ENCODE measurements around the gene ITGA1.

ITGA1 gene

DNA sequence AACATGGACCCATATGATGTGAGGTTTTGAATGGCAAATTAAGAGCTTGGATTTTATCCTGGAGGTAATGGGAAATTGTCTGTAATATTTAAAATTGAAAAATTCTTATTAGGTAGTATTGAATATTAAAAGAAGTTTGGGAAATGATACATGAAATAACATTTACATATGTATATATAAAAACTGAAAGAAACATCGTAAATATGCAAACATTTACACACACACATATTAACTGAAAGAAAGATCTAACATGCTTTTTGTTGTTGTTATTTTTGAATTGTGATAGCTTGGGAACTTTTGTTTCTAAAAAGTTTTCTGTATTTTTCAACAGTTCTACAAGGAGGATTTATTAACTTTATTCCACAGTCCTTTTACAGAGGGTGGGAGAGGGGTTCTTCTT, 118.6 kb downstream of the ITGA1 start:
- DNase-seq: no peak

DNA sequence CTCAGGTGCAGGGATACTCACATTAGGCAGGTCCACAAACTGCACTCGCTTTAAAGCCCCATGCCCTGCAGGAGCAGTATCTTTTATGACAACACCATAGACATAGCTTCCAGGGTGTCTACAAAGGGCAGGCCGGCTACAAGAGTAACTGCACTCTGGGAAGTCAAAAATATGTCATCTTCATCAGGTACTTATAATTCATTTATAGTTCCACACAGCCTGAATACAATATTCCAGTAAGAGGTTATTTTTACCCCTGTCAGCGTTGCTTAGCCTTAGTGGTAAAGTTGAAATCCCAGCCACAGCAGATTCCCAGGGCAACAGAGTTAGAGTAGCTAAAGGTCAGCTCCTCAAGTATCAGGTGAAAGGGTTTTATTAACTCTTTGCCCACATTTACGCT, 119.1 kb downstream of the ITGA1 start:
- DNase-seq: no peak

DNA sequence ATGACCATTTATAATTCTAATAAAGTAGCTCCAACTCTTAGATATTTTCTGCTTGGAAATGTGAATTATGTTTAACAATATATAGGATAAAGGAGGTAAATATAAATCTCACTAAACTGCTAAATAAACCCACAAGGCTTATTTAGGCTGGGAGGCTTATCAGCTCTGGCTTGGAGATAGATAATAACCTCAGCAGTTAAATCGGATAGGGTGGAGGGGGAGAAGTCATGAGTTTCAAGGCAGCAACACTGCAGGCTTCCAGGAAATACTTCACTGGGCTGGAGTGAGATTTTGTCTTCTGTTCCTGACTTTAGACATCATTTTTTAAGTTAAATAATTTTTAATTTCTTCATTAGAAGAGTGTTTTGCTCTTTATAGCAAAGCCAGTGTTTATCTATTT, 121.5 kb downstream of the ITGA1 start:
- no peak for DNase-seq

DNA sequence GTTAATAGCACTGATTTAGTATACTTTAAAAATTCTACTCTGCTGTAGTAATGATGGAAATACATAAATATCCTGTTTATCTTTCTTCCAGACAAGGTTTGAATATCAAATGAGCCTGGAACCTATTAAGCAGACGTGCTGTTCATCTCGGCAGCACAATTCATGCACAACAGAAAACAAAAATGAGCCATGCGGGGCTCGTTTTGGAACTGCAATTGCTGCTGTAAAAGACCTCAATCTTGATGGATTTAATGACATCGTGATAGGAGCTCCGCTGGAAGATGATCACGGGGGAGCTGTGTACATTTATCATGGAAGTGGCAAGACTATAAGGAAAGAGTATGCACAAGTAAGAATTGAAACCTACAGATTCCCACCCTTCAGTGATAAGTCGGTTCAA, 122.4 kb downstream of the ITGA1 start:
- no peak for DNase-seq

DNA sequence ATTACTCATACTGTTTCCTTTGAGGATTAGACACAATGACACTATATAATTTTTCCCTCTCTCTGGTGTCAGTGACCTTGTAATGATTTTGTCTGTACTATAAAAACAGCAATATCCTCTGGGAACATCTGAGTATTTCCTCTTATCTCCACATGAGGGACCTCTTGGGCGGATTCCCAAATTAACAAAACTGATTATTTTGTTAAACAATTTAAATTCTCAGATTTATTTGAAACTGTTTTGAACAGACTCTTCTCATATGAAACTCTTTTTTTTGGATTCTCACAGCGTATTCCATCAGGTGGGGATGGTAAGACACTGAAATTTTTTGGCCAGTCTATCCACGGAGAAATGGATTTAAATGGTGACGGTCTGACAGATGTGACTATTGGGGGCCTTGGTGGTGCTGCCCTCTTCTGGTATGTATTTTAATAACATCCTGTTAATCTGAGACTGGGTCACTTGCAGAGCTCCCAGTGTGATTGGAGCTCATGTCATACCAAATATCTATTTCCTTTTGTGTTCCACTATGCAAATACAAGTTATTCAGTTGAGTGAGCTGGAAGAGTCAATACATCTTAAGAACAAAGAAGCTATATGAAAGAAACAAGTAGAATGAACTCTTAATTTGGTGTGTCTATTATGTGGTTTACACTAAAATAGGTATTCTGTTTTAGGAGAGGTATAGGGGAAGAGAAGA, 127.6 kb downstream of the ITGA1 start:
- peak; percentile 52 for DNase-seq

DNA sequence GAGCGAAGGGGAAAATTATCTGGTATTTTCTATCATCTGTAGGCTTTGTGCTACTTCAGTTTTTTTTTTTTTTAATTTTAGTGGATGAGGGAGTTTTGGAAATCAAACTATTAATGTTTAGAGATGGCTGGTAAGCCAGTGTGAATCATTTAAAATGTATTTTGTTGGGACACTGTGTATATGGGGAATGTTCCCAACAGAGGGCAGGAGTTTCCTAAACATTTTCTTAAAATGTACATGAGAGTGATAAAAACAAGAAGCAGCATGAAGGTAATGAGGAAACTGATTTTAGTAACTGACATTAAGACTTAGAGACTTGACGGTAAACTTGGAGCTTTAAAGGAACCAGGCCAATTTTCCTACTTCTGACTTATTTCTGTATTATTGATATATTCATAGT, 133.2 kb downstream of the ITGA1 start:
- no peak for DNase-seq

DNA sequence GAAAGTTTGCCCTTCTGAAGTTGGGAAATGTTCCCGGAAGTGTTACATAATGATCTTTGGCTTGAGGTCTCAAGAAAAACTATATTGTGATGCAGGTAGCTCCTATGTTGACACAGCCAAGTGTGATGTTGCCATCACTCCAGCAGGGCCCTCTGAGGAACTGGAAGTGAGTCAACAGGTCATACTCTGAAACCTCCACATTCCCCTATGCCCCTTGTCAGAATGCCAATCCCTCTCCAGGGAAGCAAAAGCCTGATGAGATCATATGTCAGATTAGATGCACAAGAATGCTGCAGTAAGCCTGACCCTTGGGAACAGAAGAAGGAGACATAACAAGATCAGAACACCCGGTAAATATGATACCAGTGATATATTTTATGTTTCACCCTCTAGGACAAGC, 134.7 kb downstream of the ITGA1 start:
- no peak for DNase-seq

DNA sequence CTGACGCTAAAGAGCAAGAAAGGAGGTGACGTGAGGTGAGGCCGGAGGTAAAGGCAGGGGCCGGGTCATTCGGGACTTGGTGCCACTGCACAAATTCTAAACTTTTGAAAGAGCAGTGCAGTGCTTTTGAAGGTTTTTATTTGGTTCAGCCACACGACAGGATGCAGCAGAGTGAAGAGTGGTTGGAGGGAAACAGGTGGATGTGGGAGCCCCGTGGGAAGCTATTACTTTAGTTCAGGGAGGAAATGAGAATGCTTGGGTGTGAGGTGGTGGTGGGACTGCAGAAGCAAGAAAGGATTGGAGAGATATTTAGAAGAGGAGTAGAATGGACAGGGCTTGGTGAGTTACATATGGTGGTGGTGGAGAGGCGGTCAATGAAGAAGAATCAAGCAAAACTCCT, 136.7 kb downstream of the ITGA1 start:
- DNase-seq: no peak

DNA sequence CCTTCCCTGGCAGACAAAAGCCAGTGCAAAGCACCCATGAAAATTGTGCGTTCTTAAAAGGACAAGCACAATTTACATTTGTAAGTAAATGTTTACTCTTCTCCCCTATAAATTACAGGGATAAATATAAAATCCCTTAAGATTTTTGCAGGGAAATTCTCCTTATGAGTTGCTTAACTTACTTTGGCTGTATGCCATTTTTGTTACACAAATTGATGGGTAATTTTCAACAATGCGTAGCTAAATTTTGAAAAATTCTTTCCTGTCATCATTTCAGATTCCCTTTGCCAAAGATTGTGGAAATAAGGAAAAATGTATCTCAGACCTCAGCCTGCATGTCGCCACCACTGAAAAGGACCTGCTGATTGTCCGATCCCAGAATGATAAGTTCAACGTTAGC, 137.3 kb downstream of the ITGA1 start:
- no peak for DNase-seq

DNA sequence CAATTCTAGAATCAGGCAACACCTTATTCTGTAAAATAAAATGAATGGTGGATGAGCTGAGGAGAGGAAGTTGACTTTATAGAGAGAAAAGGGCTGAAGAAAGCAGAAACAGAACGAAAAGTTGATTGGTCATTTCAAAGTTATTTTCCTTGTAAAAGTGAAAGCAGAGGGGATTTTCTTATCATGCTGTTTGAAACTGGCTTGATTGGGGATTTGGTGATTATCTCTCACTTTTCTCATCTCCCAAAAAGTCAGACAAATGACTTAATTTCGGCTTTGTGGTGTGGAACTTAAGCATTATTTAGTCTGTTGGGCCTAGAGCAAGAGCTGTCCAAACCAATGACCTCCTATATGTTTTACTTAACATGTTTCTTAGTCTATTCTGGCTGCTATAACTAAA, 141.0 kb downstream of the ITGA1 start:
- no peak for DNase-seq

DNA sequence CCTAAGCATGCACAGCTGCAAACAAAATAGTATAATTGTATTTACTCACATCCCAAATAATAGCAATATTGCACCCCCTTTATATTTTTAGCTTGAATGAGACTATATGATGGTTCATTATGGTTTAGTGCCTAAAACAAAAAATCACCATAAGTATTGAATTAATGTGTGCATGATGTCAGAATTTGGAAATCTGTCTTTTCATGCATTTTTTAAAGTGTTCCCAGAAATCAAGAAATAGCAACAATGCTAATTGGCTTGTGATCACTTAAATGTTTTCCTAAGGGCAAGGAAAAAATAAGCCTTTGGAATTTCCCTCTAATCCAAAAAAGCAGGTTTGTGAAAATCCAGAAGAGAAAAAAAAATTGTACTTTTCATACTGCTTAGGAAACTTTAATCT, 150.5 kb downstream of the ITGA1 start:
- DNase-seq: no peak

DNA sequence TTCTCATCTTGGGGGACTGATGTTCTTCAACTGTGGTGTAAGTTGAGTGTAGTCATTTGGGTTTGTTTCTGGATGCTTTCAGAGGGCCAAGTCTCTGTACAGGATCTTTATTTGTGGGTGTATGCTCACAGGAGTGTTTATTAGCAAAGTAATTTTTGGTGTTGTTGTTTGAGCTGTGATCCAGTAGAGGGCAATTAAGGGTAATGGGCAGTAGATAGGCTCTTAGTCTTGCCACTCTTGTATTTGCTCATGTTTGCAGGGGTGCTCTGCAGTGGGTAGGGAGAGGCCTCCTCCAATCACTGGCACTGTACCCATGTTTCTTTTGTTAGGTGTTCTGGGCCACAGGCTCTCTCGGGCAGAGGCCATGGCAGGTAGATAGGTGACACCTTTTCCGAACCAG, 155.6 kb downstream of the ITGA1 start:
- no peak for DNase-seq

DNA sequence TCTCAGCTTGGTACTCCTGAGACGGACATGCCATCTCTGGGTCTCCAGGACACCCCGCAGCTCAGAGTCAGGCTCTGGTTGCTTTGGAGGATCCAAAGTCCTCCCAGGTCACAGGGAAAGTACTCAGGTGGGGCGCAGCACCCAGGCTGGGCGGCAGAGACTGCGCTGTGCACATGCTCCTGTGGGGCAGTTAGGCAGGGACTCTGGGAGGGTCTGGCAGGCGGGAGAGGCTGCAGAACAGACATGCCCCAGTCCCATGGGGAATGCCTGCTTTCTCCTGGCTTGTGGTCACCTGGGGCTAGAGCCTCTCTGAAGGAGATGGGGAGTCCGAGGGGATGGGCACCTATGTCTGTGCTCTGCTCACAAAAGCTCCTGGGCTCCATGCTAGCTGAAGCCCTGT, 156.1 kb downstream of the ITGA1 start:
- no peak for DNase-seq

DNA sequence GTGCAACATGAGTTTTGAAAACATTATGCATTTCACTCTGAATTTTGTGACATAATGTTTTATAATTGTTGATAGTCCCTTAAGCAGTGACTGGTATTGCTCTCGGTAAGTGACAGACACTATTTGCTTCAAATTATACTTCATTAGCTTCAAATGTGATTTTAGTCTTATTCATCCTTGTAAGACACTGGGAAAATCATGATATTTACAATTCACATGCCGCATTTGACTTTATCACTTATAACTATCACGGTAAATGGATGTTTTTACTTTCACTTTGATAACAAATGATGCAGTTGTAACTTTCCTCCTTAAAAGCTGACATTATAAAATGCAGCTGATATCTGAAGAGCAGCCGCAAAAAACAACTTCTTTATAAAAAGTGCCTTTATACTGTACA, 157.3 kb downstream of the ITGA1 start:
- DNase-seq: no peak

DNA sequence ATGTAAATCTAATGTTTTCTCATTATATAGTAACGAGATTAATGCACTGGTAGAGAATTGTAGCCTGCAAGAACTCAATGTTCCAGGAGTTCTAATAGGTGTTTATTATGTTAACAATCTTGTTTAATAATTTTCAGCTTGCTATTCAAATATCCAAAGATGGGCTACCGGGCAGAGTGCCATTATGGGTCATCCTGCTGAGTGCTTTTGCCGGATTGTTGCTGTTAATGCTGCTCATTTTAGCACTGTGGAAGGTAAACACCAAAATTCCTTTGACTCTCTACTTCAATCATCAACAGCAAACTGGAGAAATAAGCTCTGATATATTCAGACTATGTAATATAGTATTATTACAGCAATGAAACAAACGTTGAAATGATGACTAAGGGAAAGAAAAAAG, 159.5 kb downstream of the ITGA1 start:
- no peak for DNase-seq

DNA sequence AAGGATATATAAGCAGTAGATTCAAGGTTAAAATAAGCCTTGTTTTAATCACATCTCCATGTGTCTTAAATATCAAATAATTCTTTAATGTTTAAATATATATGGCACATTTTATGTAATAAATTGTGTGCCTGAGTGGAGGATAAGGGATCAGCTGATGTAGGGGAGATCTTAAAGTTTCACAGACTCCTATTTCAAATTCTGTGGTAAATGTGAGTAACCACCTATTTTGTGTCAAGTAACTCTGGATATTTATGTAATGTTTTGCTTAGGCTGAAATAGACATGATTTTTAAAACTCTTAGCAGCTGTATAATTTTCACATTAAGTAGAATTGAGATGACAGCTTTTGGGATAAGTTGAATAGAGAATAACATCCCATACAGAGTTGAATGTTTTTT, 160.1 kb downstream of the ITGA1 start:
- no peak for DNase-seq

DNA sequence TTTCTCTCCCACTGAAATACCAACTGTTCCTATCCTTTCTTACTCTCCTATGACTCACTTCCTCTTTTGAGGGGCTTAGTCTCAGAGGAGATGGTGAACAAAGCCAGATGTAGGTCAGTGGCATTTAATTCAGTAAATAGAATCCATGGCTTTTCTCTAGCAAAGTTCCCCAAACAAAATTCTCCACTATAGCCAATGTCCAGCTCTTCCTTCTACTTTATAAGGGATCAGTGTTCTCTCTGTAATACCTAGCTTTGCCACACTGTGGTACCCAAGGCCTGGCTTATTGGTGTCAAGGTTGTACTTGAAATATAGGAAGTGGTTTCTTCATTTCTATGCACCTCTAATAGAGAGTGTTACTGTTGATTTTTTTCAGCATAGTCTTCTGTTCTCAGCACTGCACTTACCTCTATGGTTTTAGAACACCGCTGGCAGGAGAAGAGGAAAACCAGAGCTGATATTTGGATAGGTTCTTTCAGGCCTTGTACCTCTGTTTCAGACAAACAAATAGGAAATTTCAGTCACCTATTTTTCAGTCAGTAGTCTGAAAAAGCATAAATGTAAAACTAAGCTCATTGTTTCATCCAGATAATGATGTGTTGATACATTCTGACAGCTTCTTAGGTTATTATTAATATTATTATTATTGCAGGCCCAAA, 160.8 kb downstream of the ITGA1 start:
- peak; percentile 42 for DNase-seq

DNA sequence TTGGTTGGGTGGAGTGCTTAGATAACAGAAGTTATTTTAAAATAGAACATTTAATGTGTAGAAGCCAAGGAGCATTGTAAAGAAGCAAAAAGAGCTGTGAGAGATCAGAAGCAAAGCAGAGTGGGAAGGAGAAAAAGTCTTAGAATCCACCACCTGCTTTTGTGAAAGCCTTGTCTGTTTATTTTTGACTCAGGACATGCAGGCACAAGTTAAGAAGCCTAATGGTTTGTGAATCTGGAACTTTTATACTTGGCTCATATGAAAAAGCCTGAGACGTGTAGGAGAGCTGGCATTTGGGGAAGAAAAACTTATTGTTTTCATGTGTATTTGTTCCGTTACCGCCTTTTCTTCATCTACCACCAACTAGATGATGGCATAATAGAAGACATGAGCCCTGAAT, 163.0 kb downstream of the ITGA1 start:
- no peak for DNase-seq

DNA sequence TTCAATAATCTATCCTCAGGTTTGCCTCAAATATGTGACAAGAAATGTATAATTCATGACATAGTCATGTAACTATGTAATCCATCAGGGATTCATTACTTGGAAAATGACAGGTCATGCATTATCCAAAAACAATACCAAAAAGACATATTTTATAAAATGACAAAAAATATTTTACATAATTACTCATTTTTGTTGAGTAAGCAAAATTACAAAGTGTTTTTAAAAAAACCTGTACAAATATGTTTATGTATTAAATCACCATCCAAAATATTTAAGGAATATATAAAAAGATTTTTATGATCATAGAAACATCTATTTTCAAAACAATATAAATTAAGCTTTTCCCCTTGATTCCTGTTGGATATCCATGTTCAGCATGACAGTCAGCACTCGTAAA, 164.8 kb downstream of the ITGA1 start:
- no peak for DNase-seq

DNA sequence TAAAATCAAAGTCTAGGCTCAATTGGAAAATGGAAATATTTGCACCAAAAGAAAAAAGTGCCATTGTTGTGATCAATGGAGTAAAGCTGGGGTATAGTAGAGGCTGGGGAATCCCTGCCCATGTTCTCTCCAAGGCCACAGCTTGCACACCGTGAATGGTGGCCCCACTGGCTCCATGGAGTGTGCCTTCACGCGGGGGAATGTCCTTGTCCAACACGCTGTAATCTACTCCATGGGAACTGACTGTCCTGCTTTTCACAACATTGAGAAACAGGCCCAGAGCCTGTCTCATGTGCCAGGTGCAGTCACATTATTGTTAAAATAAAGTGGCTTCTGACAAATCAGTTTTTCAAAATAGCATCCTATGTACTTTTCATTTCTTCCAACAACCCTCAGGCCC, 168.3 kb downstream of the ITGA1 start:
- no peak for DNase-seq

DNA sequence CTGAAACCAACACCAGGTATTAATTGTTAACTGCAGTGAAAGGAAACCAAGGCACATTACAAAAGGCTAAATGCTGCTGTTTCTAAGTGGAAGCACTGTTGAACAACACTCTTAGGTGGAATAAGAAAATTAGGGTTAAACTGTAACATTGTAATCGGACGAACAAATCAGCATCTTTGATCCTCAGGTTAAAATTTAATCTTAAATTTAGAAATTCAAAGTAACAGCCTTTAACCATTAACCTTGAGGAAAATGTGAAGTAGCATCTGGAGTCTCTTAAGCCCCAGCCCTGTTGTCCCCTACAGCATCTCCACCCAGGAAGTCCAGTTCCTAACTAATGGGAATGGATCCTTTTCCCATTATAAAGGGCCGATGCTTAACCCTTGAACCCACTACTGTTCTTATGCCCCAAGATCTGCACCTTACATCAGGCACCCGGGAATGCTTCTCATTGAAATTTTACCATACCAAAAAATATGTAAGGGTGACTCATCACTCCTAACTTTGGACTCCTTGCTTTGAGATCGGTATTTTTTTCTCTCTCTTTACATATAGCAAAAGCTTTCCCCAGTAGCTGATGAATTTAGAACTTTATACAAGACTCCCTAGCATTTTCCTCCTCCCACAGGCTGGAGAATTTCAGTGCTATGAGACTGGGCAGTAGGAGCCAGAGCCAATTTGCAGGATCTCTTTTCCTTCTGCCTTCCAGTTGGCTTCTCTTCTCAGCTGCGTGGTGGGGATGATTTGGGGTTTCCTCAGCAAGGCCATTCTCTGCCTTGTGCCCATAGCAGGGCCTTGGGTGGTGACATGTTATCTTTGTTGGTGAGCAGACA, 169.4 kb downstream of the ITGA1 start:
- DNase-seq: no peak

DNA sequence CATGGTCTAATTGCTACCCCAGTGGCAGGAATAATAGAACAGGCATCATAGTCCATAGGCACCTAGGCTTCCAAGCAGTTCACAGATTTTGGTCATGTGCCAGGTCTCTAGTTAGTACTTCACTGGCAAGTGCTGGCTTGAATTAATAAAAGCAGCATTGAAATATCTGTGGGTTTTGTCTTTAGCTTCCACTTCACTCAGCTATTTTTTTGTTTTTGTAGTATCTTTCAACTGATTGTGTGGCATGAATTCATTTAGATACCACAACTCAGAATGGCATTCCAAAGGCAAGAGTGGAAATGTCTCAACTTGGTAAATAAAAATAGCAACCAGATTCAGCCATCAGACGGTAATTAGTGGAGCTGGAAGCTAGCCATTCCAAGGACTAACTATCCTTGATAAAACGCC, 173.6 kb downstream of the ITGA1 start:
- DNase-seq: no peak

DNA sequence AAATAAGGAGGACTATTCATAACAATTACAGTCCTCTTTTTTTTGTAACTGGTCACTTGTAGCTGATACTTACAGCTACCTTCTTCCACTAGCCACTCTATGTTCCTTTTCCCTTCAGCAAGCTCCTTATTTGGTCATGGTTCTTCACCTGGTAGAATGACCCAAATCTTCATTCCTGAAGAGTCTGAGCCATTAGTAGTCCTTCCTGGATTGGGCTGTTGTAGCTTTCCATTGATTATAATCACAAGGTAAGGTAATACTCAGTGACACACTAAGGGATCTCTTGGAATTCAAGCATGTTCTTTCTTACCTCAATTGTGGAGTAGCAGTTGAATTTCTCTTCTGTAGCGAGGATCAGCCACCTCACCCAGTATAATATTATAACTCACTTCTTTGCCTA, 175.9 kb downstream of the ITGA1 start:
- no peak for DNase-seq

DNA sequence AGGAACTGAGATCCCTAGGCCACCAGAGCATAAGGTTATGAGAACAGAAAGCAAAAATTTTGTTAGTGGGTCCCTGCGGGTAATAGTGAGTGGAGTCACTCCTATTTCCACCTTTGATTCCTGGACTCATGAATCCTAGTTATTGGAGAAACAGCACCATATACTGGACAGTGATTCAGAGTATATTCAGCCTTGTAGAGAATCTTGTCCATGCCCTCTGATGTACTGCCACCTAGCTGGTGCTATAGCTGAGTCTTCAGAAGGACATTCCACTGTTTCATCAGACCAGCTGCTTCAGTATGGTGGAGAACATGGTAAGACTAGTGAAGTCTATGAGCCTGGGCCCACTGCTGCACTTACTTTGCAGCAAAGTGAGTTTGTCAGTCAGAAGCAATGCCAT, 176.4 kb downstream of the ITGA1 start:
- DNase-seq: no peak

Data from activated gamma-delta T cell treated with Interleukin-2 at 50 U/mL for 16 hours (primary cell).